Omental fat pad (tissue), 4 donors: ENCODE results near the gene EXD2. TPM values are rescaled to one million over a fixed set of nuclear protein-coding genes. Genes with fewer than 3 reads are reported as not detected.

ENCODE experiments used
- ATAC-seq: fragments of 150-250 bp; one replicate; pipeline ENCODE4 v1.9.1; 2016; ENCODE audit warnings: mild to moderate bottlenecking, moderate library complexity; ENCODE audit not compliant: low FRiP score
- DNase-seq: peaks from one replicate; pipeline ENCODE4 v3.0.0-alpha.2; 2019; ENCODE audit warnings: low spot score
- CTCF ChIP-seq, 3 donors: fragments of 450-650 bp; IDR thresholded peaks; one replicate each; pipeline ENCODE4 v1.5.1; 2016 to 2017; ENCODE audit warnings: antibody characterized with exemption in 3 of 3, mild to moderate bottlenecking in 3 of 3, moderate library complexity in 2 of 3
- total RNA-seq, 4 donors: library from RNA; depleted of rRNA; stranded (reverse); fragments of >200 nt; gene quantifications; one replicate each; pipeline ENCODE4 v1.1.0, GENCODE V29; 2016

Gene EXD2
- total RNA-seq, 4 donors from 2014 or later: 15.4 to 27.0 (median 17.3) TPM

- no peak for DNase-seq
- ATAC-seq: no peak
- no peak for TF ChIP-seq CTCF (IDR thresholded peaks at IDR 0.05)
Measured at GRCh38 chr14:69267492-69267891, 76.2 kb downstream of the EXD2 start.

GRCh38 chr14:69268223-69268622 is 76.9 kb downstream of the EXD2 start:
- TF ChIP-seq CTCF (IDR thresholded peaks at IDR 0.05): no peak
- DNase-seq: no peak
- ATAC-seq: no peak

- ATAC-seq: no peak
- no peak for DNase-seq
- no peak for TF ChIP-seq CTCF (IDR thresholded peaks at IDR 0.05)
Measured at GRCh38 chr14:69268763-69269162, 77.5 kb downstream of the EXD2 start.

- DNase-seq (no peak), ATAC-seq (no peak)
- TF ChIP-seq CTCF (IDR thresholded peaks at IDR 0.05): no peak
Measured at GRCh38 chr14:69269381-69269780, 78.1 kb downstream of the EXD2 start.

GRCh38 chr14:69270097-69270496 is 78.8 kb downstream of the EXD2 start:
- DNase-seq (no peak), ATAC-seq (no peak)
- no peak for TF ChIP-seq CTCF (IDR thresholded peaks at IDR 0.05)

- ATAC-seq (peak; percentile 38), DNase-seq (no peak)
- TF ChIP-seq CTCF (IDR thresholded peaks at IDR 0.05): no peak
Measured at GRCh38 chr14:69270795-69271708, 79.8 kb downstream of the EXD2 start.

- no peak for DNase-seq
- ATAC-seq: no peak
- no peak for TF ChIP-seq CTCF (IDR thresholded peaks at IDR 0.05)
Measured at GRCh38 chr14:69274321-69274720, 83.0 kb downstream of the EXD2 start.
